GM12878 (cell line): ENCODE results near the gene SFXN5.

ENCODE experiments used
- FOS ChIP-seq: IDR thresholded peaks from 3 replicates; pipeline ENCODE4 v1.6.1; 2011; ENCODE audit warnings: borderline replicate concordance; ENCODE audit not compliant: insufficient read length; ENCODE audit errors: extremely low read depth
- FOXM1 ChIP-seq: IDR thresholded peaks from 2 replicates; pipeline ENCODE4 v1.6.1; 2012; ENCODE audit warnings: low read depth, mild to moderate bottlenecking, inconsistent platforms, low read length, moderate library complexity
- YBX1 ChIP-seq: fragments of 450-650 bp; IDR thresholded peaks from 2 replicates; pipeline ENCODE4 v1.6.1; 2016; ENCODE audit warnings: antibody characterized with exemption

GRCh38 chr2:73013936-73014335, 57.6 kb downstream of the SFXN5 start:
- TF ChIP-seq FOS: no peak
- no peak for TF ChIP-seq YBX1
- no peak for TF ChIP-seq FOXM1
